Measurements from ENCODE around the gene LCOR. TPM values are rescaled to one million over a fixed set of nuclear protein-coding genes. Genes with fewer than 3 reads are reported as not detected.

LCOR gene
- total and polyA plus RNA-seq, 2 of the 13 experiments (the other 11 are each of a cell fraction or from before 2014, with no cell fraction given), result 12.4 to 23.7 TPM

DNA sequence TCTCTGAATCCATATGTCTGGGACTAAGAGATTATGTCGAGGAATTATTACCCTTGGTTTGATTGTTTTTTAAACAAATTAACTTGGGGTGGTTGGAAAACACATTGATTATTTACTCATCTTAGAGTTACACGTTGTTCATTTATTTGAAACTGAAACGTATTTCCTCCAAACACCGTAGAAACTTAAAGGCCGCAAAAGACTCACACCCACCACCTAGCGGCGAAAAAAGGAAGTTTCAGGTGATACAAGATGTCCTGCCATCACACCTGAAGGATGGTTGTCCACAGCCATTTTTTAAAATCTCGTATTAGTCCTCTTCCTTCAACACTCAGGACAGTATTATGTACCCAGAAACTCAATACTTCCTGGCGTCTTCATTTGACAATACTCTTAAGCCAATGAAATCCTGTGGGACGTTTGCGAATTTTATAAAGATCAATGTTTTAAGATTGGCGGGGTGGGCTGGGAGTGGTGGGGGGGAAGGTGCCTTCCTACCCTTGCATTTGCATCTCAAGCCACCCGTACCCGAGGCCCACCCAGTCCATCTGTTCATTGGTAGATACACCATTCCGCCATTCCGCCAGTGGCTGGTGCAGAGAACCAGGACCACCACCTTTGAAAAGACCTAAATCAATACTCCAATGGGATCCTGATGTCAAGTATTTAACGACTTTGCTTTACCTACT, 1.4 kb upstream of the LCOR start (continued):
- TF ChIP-seq FOXJ3 (CRISPR knock-in tag; IDR thresholded peaks at IDR 0.05; ENCODE audit: borderline replicate concordance), result no peak
- TF ChIP-seq MNT (IDR thresholded peaks at IDR 0.05), result no peak
- no peak for TF ChIP-seq ERF (CRISPR knock-in tag; IDR thresholded peaks at IDR 0.05)
- peak; percentile 28; the same call in 1 of the 2 replicates for TF ChIP-seq SAP130 (CRISPR knock-in tag; IDR thresholded peaks at IDR 0.05; ENCODE audit: low read depth)
- no peak for TF ChIP-seq PITX1 (CRISPR knock-in tag; IDR thresholded peaks at IDR 0.05)
- no peak for TF ChIP-seq GMEB1 (CRISPR knock-in tag; IDR thresholded peaks at IDR 0.05; ENCODE audit: borderline replicate concordance)
- no peak for TF ChIP-seq TEAD2 (CRISPR knock-in tag; IDR thresholded peaks at IDR 0.05)
- no peak for TF ChIP-seq ZNF337 (CRISPR knock-in tag; IDR thresholded peaks at IDR 0.05; ENCODE audit: borderline replicate concordance, low read depth)
- TF ChIP-seq SMC3 (IDR thresholded peaks at IDR 0.05; ENCODE audit: low read length), result peak; percentile 93
- no peak for TF ChIP-seq SKIL (CRISPR knock-in tag; IDR thresholded peaks at IDR 0.05; ENCODE audit: borderline replicate concordance)
- TF ChIP-seq ZNF597 (CRISPR knock-in tag; IDR thresholded peaks at IDR 0.05), result no peak
- no peak for TF ChIP-seq CBX5 (CRISPR knock-in tag; IDR thresholded peaks at IDR 0.05; ENCODE audit: borderline replicate concordance)
- no peak for TF ChIP-seq TBL1XR1 (IDR thresholded peaks at IDR 0.05; ENCODE audit: borderline replicate concordance, low read length, partially characterized antibody)
- TF ChIP-seq KMT2A (CRISPR knock-in tag; IDR thresholded peaks at IDR 0.05), result no peak
- no peak for TF ChIP-seq KMT2B (CRISPR knock-in tag; IDR thresholded peaks at IDR 0.05)
- TF ChIP-seq ZNF180 (CRISPR knock-in tag; IDR thresholded peaks at IDR 0.05; ENCODE audit: borderline replicate concordance, low read depth), result no peak
- peak; percentile 36 for TF ChIP-seq YY1 (IDR thresholded peaks at IDR 0.05; ENCODE audit: insufficient read depth, insufficient replicate concordance, low read depth, low read length)
- TF ChIP-seq SSRP1 (CRISPR knock-in tag; IDR thresholded peaks at IDR 0.05), result no peak
- TF ChIP-seq, protein P1, sequence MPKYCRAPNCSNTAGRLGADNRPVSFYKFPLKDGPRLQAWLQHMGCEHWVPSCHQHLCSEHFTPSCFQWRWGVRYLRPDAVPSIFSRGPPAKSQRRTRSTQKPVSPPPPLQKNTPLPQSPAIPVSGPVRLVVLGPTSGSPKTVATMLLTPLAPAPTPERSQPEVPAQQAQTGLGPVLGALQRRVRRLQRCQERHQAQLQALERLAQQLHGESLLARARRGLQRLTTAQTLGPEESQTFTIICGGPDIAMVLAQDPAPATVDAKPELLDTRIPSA (CRISPR knock-in tag; IDR thresholded peaks at IDR 0.05; ENCODE audit: borderline replicate concordance), result no peak
- TF ChIP-seq STAG1 (CRISPR knock-in tag; IDR thresholded peaks at IDR 0.05), result peak; percentile 81
- no peak for TF ChIP-seq FIP1L1 (IDR thresholded peaks at IDR 0.05; ENCODE audit: borderline replicate concordance, insufficient read depth, low read depth, low read length)
- no peak for TF ChIP-seq NRL (CRISPR knock-in tag; IDR thresholded peaks at IDR 0.05; ENCODE audit: borderline replicate concordance)
